GM12801 (cell line): ENCODE results near the gene KTI12.

ENCODE experiments used
- TF ChIP-seq, protein P1 (sequence below): IDR thresholded peaks from one replicate; pipeline ENCODE4 v1.5.1; 2011; ENCODE audit warnings: control low read depth; ENCODE audit not compliant: insufficient read length; ENCODE audit errors: extremely low read depth

KTI12 gene

DNA sequence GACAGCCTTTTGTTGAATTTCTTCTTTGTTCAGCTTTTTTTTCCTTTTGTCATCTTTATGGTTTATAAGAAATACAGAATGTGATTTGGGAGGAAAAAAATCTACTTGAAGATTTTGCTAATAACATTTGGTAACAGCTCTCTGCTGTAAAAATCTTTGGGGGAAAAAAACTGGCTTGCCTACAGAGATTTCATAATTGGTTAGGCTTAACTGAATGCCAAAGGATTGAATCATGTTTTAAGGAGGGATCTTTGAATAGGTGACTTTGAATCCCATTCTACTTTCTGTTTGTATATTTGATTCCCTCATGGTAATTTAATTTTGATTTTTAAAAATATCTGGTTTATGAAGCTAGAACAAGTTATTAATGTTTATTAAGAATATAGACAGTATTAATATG, 25.7 kb upstream of the KTI12 start:
- TF ChIP-seq, protein P1, sequence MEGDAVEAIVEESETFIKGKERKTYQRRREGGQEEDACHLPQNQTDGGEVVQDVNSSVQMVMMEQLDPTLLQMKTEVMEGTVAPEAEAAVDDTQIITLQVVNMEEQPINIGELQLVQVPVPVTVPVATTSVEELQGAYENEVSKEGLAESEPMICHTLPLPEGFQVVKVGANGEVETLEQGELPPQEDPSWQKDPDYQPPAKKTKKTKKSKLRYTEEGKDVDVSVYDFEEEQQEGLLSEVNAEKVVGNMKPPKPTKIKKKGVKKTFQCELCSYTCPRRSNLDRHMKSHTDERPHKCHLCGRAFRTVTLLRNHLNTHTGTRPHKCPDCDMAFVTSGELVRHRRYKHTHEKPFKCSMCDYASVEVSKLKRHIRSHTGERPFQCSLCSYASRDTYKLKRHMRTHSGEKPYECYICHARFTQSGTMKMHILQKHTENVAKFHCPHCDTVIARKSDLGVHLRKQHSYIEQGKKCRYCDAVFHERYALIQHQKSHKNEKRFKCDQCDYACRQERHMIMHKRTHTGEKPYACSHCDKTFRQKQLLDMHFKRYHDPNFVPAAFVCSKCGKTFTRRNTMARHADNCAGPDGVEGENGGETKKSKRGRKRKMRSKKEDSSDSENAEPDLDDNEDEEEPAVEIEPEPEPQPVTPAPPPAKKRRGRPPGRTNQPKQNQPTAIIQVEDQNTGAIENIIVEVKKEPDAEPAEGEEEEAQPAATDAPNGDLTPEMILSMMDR: no peak

DNA sequence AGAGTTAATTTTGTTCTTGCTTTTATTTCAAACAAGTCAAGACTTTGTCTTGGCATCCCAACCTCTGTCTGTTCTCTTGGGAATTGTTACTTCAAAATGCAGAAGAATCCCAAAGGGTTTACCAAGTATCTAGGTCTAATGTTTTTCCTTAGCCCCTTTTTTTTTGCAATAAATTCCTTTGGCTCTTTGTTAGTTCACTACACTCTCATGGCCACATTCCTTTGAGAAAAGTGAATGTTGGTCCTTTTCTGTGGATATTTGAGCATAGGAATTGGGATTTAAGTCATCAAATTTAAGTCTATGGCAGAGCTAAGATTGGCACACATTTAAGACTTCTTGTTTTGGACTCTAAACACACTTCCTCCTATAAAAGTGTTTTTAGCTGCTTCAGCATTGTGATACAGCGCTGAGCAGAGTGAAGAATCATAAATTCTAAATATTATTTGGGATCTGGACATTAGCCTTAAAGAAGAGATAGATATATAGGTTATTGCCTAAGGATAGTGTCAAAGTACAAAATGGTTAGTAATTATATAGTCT, 24.3 kb upstream of the KTI12 start:
- TF ChIP-seq, protein P1: no peak

DNA sequence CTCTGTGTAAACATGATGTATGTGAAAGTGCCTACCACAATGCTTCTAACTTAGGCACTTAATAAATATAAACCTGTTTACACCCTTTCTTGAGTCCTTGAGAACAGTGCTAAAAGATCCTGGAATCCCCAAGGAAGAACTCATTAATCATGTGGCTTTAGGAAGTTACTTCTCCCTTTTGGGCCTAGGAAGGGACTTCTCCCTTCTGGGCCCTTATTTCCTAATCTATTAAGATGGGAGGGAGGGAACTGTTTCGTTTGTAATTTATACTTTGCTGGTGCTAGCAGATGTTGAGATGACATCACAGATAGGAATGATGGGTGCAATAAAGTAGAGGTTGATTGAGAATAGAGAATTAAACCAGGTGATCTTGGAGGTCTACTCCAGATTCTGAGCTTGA, 23.6 kb upstream of the KTI12 start:
- TF ChIP-seq, protein P1: no peak

DNA sequence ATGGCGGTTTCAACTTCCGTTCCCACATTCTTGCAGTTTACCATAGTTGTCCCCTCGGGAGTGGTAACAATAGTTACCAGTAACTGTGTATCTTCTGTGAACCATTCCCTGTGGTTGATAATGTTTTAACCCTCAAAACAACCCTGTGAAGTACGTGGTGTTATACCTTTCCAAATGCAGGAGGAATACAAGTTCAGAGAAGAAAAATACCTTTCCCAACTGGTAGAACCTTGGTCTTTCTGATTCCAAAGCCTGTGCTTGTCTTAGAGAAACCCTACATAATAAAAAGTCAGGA, 23.3 kb upstream of the KTI12 start:
- TF ChIP-seq, protein P1: no peak

DNA sequence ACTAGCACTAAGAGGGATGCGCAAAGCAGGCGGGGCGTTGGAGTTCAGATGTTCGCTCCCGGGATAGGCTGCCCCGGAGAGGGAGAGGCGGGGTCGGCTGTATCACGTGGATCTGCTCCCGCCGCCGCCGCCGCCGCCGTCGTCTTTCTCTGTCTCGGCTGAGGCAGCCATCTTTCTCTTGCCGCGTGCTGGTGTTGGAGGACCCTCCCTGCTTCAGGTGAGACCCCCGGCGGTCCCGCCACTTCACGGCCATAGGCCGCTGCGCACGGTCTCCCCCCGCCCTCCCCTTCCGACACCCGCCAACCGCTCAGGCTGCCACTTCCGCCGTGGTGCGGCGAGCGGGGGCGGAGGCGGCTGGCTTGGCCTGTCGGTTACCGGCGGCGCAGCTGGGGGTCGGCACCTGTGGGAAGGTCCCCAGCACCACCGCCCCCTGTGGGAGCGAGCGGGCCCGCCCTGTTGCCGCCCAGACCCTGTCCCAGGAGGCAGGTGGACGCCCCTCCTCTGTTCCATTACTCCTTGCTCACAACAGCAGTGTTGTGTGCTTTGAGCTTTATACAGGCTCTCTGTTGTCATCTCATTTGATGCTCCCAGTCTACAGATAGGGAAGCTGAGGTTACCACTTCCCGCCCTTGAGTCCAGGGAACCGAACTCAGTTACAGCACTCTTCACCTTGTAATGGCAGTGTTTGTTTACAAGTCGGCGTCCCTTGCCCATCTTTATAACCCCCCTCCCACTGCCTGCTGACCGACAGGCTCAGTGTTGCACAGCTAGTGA, 22.7 kb upstream of the KTI12 start, which contains the start of gene BTF3L4:
TSS of gene BTF3L4 (plus strand) at position 133 of the 774 bp plus-strand sequence. CDS start 3,553 bp downstream, outside the sequence.
- TF ChIP-seq, protein P1: no peak

DNA sequence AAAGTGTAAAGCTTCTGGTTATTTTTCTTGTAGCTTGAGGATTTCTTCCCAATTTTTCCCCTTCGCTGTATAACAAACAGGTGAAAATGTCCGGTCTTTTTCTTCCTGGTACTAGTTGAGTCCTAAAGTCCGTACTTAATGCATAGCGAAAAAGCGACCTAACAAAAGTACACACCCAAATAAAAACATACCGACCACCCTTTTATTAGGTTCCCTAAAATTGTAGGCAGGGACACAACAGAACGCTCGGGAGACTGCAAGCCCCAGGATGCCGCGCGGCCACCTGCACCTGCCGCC, 22.2 kb upstream of the KTI12 start:
- TF ChIP-seq, protein P1: no peak

DNA sequence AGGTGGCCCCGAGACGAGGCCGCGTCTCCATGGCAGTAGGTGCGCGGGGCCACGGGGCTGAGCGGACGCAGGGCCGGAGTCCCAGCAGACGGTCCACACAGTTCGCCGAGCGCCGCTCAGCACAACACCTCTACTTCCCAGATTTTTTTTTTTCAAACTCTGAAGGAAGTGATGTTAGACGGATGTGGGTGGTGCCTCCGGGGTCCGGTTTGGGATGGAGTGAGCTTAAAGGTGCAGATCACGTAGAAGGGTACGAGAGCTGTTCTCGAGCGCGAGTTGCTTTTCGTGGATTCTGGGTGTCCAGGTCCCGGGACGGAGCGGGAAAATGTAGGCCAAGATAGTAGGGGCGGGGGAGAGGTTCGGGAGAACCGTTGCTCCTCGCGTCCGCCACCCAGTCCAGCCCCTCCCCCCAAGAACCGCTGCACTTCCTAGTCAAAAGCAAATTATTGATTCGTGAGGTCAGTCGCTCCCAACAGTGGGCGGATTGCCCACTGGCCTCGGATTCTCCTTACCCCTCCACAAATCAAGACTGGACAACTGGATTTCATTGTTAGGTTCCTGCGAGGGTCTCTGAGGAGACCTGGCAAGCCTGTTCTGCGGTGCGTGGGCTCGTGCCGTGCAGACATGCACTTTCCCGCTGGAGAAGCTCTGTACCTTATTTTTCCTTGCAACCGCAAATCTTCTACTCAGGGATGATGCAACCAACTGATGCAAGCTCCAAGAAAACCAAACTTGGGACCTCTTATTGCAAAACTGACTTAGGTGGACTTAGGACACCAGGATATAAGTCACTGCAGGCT, 21.7 kb upstream of the KTI12 start, which contains the start of gene TXNDC12:
TSS of gene TXNDC12 (minus strand) at position 126 of the 800 bp plus-strand sequence. CDS start at position 31, 95 bp downstream.
- TF ChIP-seq, protein P1: no peak
